SK-N-MC (cell line): ENCODE results near the gene DLL4.
"Not testable (repeated sequence)": the region's sequence is repeated elsewhere in the genome, so short reads cannot be mapped to it uniquely, and the experiment has no call there.

Experiments
- EZH2 ChIP-seq: fragments of 200-600 bp; sonication (generic); IDR thresholded peaks from one replicate; pipeline ENCODE4 v1.6.1; 2017; ENCODE audit warnings: antibody characterized with exemption
- FOXP2 ChIP-seq: optimal IDR thresholded peaks from 2 replicates; pipeline ENCODE3; 2011; ENCODE audit warnings: mild to moderate bottlenecking, moderate library complexity; ENCODE audit not compliant: insufficient read depth; ENCODE audit errors: extremely low read length, control extremely low read depth
- POLR2AphosphoS5 ChIP-seq: IDR thresholded peaks from 2 replicates; pipeline ENCODE4 v1.6.1; 2012; ENCODE audit warnings: mild to moderate bottlenecking, low read depth, low read length, borderline replicate concordance

- TF ChIP-seq POLR2AphosphoS5, EZH2, FOXP2: not testable (repeated sequence)
These were observed 25.2 kb downstream of the DLL4 start for GRCh38 chr15:40954158-40954848.
